HG03571 (cell line): Measurements from ENCODE around the gene MDH2.
"Not testable (repeated sequence)": the region's sequence is repeated elsewhere in the genome, so short reads cannot be mapped to it uniquely, and the experiment has no call there.

ENCODE experiments used
- ATAC-seq: cut with Tn5 transposase; IDR thresholded peaks from one replicate; pipeline ENCODE4 v1.9.1; 2021; ENCODE audit not compliant: unreplicated experiment

Gene MDH2

DNA sequence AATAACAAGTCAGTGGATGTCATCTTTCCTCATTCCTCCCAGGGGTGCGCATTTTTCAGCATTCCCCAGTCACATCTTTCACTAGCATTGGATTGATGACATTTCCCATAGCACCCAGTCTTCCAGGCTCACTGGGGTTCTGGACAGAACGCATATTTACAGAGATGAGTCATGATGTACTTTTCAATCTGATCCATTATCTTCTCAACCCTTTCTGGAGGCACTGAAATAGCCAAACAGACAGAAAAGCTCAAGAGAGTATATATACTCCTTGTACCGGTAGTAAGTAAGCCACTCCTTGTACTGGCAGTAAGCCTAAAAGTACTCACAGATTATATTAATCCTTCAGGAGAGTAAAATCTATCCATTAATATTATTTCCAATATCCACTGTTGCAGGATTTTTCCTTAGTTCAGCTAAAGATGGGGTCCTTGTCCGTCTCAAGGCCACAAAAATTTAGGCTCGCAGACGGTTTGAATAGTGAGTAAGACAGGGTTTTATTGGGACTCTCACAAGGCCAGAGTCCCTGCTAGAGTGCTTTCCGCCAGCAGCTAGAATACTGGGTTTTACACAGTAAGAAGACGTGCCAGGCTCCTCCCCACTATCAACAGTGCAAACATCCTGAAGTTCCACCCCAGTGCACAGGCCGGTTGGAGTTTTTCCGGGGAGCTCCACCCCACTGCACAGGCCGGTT lies 60.8 kb downstream of the MDH2 start:
- ATAC-seq: no peak

DNA sequence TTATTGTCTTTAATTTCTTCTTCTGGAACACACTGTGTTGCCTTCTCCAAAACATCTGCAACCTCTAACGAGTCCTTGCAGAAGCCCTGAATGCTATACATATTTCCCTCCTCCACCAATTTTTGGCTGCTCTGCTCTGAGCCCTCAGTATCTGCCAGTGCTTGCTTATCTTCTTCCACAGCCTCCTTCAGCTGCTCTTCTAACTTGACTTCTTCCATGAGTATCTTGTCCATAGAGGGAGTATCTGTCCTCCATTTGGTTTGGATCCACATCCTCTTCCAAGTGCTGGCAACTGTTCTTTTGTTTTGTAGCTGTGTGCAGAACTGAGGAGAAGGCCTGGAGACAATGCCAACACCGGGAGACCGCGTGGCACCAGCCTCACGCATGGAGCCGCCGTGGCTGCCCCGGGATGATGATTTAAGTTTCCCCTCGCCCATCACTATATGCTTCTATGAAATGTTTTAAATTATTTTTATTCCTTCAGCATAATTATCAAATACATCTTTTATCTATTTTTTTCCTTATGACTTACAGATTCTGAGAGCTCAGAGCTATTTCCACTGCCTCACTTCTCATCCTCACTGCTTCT lies 65.2 kb downstream of the MDH2 start:
- not testable (repeated sequence) for ATAC-seq

DNA sequence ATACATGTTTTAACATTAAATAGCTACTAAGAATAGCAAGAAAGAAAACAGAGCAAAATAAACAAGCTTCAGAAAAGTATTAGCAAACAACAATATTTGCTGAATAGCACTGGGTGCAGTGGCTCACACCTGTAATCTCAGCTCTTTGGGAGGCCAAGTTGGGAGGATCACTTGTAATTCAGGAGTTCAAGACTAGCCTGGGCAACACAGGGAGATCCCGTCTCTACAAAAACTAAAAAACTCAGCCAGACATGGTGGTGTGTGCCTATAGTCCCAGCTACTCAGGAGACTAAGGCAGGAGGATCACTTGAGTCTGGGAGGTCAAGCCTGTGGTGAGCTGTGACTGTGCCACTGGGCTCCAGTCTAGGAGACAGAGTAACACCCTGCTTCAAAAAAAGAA lies 66.8 kb downstream of the MDH2 start:
- ATAC-seq: not testable (repeated sequence)
